Endothelial cell of hepatic sinusoid (primary cell): ENCODE data around the gene RAD18.

ENCODE experiments used
- in situ Hi-C: cut with HindIII; loops from 2 replicates; pipeline ENCODE4 v1.10.0; 2017; ENCODE audit warnings: low sequenced_read_pairs

The RAD18 gene

DNA sequence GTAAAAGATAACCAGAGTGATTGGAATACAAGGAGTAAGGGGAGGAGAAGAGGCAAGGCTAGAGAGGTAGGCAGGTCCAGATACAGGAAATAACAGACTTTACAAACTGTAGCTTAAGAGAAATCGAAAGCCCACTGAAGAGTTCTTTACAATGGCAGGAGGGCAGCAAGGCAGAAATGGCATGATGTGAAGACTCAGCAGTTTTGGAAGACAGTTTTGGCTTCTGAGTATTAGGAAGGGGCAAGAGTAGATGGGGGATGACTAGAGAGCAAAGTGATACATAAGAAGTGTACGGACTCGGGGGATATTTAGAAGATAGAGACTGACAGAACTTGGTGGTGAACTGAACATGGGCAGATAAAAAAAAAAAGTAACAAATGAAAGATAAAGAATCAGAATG lies 54.1 kb downstream of the RAD18 start:
- in situ Hi-C loops: no loop called here

- in situ Hi-C loops: loop anchor here (5.0 kb wide), 1 partner anchor 59 kb away; the partner anchor contains the start of gene RAD18
Observed at GRCh38 chr3:8903191-8903590, 60.1 kb downstream of the RAD18 start.

DNA sequence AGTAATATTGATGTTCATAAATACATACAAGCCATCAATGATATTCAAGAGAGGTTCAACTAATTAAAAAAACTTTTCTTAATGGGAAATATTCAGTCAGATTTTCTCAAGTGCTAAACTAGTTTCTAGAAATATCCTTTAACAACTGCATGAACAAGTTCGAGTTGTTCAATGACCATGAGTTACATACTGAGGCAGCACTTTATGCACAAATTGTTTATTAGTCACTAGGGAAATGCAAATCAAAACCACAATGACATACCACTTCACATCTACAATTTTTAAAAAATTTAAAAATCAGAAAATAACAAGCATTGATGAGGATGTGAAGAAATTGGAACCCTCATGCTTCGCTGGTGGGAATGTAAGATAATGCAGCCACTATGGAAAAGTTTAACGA lies 62.4 kb downstream of the RAD18 start:
- in situ Hi-C loops: loop anchor here (5.0 kb wide), 1 partner anchor 61 kb away; the partner anchor contains the start of gene RAD18

DNA sequence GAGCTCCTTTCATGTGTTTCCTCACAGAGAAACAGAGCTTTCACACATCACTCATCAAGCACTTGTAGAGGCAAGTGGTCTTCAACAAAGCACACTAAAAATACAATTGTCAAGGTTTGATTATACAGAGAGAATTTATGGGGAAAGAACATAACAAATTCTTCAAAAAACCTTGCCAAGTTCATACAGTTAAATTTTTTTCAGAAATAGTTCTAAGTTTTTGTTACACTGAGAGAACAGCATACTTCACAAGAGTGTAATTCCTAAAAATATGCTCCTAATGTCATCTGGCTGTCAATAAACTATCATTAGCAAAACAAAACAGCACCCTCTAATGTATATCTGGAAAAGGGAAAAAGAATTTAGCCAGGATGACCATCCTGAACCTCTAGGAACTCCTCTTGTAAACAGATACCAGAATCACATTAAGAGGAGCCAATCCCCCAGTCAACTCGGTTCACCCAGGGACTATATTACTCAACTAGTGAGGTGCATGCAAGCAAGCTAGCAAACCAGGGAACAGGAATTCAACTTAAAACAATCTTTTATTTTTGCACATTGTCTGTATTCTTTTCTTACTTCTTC lies 63.3 kb downstream of the RAD18 start:
- in situ Hi-C loops: loop anchor here (5.0 kb wide), 1 partner anchor 62 kb away; the partner anchor contains the start of gene RAD18

DNA sequence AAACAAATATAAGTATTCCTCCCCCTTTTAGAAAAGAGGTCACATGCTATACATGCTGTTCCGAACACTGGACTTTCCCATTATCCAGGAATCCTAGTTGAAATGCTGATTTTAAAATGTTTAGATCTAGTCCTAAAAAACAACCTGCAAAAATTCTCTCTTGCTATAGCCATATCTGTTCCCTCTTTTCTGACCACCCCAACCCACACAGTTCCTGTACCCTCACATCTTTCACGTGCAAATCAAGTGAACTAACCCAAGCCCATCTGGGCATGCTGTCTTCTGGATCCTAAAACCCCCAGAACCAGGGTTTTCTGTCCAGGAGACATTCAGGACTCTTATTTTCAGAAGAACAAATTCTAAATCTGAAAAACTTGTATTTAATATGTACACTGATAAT lies 67.4 kb downstream of the RAD18 start:
- in situ Hi-C loops: no loop called here

DNA sequence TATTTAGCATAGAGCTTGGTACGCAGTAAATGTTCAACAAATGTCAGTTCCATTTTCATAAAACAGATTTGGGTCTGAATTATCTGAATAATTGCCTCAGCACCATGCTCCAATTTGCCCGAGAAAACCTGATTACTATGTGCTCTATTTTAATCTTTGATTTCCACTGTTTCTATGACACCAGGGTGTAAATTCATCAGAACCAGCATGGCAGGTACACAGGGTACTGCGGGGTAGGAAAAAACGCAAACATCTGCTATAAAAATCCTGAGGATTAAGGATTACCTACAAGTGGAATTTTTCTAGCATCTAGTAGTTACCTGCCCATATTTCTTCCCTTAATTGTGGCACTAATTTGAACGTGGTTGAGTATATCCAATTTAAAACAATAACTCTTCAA lies 70.3 kb downstream of the RAD18 start:
- in situ Hi-C loops: no loop called here

DNA sequence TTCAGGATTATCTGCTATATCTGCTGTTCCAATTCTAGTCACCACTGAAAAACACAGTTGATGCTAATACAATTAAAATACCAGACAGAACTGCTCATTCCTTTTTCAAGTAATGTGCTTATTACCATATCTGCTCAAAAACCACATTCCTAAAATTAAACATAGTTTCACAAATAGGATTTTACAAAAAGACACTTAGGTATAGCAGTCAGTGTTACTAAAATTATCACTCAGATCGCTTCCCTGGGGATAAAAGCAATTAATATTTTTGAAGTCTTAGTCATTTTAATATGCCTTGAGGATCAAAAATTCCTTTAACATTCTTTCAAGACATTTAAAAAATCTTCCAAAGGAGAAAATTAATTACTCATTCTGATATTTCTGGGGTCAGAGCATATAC lies 71.5 kb downstream of the RAD18 start:
- in situ Hi-C loops: no loop called here

DNA sequence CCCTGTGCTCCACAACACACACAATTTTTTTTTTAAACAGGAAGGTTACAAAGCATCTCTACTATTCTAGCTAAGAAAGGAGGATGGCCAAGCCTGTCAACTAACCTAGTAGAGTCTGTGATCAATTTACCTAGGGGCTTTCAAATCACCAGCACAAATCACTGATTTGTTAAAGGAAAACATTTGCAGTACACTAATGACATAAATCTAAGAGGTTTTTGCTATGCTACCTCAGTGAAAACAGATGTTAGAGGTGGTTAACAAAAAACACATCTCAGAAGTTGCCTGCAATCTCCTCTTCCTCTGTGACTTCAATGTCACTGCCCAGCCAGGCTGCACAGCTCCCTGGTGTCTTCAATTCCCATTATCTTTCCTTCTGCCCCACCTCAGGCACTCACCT lies 72.0 kb downstream of the RAD18 start:
- in situ Hi-C loops: no loop called here

DNA sequence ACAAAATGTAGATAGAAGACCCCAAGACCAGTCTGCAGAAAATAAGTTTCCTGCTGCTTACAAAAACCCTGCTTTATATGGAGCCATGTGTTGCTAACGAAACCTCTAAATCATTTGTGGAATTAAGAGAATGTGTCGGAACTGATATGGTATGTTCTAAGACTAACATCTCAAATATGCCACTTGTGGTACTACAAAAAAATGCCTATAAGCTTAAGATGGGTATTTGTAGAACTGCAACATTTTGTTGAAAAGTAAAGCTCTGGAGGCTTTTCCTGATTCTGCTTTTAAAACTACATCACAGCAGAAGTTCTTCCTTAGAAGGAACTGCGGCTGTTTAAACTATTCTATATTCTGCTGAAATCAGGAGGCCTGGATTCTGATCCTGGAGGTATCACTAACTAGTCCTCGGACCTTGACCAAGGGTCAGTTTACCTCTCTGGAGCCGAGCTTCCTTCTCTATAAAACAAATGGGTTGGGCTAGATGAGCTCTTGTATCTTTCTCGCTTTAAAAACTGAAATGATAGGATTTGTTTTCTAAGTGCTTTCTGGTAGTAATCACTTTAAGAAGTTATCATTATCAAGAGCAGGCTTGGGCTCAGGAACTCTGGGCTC lies 74.9 kb downstream of the RAD18 start:
- in situ Hi-C loops: no loop called here

DNA sequence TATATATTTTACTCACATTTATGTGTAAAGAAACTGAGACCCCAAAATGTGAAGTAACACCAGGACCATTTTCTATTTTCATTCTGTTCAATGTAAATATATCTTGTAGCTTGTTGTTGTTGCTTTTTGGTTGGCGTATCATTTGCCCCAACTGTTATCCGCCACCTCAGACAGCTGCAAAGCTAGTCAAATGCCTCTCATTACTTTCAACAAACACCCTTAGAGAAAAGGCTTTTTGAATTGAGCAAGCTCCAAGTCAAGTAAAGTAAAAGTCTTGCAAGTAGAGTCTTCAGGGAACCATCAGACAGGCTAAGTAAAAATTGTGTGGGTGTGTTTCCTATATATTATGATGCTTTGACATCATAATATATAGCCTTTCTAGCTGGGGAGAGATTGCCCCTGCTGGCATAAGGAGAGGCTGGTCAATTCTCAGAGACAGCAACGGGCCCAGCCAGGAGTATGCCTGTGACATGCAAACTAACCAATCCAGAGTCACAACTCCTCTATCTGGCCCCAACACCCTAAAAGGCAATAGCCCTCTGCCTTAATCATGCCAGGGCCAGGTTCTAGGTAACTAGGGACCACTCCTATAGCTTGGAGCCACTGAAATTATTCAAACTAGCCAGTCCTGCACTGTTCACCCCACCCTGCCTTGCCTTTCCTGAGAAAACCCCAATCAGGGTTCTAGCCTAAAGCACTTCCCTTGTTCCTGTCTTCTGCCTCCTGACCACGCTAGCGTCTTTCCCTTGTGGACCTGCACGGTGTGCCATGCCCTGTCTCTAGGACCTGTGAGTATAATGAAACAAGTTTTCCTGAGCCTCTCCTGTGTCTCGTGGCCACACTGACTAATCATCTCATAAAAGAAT lies 75.6 kb downstream of the RAD18 start:
- in situ Hi-C loops: no loop called here

DNA sequence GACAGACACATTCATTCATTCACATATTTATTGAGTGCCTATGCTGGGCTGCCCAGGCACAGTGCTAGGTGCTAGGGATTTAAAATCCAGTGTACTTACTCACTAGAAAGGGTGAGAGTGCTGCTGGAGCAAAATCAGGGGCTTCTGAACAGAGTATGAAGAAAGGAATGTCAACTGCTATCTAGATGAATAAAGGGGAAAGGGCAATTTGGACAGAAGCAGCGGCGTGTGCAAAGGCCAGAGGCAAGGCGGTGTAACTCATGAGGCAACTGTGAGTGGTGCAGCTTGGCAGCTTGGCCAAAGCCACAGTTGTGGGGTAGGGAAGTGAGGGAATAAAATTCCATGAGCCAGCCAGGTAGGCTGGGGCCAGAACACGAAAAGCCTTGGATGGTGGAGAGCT lies 76.7 kb downstream of the RAD18 start:
- in situ Hi-C loops: no loop called here

DNA sequence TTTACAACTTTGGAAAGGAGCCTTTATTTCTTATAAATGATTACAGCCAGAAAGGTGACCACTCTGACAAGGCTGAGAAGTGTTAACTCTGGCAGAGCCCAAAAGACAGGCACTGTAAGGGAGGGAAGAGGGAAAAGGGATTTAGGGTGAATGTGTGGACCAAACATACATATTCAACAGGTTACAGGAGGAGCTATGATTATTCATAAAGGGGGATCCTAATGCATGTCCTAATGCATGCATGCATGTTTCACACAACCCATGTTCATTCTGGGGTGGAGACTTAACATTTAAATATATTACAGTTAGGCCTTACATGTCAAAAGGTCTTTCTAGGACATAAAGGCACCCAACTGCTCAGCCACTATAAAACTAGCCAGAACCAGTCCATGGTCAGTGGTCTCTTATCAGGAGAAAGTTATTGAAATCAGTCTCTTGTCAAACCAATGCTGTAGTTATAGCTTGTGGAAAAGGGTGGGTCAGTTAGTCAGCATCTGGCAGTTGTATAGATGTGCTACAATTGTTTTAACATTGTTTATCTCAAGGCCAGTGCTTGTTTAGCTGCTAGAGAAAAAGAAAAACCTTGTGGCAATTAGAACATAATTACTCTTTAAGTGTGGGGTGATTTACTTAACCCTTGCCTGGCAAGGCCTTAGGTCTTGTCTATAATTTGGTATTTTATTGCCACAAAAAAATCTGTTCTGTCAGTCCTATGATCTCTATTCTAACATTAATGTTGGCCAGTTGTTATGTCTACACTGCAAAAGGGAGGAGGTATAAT lies 77.5 kb downstream of the RAD18 start:
- in situ Hi-C loops: no loop called here

- in situ Hi-C loops: no loop called here
Observed at GRCh38 chr3:8884630-8885290, 78.5 kb downstream of the RAD18 start.

DNA sequence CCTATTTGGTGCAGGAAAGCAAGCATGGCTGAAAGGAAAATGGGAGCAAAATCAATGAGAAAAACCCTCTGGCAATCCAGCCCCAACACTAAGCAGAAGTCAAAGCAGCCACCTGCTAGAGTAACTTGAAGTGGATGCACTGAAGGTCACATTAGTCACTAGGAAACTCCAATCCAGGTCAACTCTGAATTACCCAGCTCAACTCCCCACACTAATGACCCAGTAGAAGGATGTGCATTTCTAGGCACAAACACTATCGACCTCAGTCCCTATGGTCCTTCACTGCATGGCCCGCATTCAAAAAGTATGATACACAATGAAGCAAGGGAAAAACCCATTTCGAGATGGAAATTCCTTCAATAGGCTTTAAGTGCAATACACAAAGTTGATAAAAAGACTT lies 80.6 kb downstream of the RAD18 start:
- in situ Hi-C loops: no loop called here

DNA sequence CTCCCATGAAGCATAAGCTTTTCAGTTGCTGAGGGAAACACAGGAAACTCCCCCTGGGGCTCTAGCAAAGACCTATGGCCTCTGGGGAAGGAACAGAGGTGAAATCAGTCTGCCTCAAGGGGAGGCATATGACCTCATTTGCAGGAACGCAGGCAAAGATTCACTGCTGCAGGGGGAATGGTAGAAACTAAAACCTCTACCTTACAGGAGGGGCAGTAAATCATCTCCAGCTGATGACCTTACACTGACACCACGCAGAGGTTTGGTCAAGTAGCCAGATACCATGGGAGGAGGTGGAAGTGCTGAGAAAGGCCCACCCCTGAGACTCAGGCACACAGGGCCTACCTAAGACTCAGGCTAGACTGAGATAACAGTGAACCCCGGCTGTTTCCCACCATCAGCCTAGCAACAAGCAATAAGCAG lies 81.1 kb downstream of the RAD18 start:
- in situ Hi-C loops: no loop called here

DNA sequence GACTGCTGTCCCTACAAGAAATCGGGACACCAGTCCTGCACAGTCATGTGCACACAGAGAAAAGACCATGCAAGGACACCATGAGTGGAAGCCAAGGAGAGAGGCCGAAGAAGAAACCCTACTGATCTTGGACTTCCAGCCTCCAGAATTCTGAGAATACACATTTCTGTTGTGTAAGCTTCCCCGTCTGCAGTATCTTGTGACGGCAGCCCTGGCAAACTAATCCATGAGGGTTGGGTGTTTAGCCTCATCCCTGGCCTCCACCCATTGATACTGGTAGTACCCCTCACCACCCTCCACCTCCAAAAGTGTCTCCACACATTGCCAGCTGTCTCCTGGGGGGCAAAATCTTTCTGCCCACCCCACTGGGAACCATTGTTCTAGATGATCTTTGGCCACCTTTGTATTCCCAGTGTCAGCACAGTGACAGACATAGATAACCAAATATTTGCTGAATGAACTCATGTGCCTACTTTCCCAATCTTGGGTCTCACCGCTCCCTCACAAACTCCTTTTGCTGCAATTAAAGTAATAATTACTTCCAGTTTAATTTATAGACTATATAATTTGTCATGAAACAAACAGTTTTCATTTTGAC lies 83.8 kb downstream of the RAD18 start:
- in situ Hi-C loops: no loop called here

- in situ Hi-C loops: no loop called here
Observed at GRCh38 chr3:8875836-8876235, 87.4 kb downstream of the RAD18 start.

DNA sequence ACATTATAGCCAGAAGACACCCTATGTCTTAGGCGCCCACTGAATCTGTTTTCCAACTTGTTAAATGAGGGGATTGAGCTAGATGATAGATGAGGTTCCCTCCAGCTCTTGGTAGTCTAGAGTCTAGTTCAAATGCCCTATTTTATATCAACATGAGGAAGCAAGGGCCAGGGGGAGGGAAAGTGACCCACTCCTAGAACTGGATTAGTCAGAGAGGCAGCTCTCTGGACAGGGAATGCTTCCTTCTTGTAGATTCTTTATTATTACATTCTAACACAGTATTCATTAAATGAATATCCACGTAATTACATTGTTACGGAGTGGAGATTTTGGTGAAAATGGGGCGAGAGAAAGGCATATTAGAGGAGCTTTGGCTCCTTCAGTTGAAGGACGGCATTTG lies 89.5 kb downstream of the RAD18 start:
- in situ Hi-C loops: no loop called here

DNA sequence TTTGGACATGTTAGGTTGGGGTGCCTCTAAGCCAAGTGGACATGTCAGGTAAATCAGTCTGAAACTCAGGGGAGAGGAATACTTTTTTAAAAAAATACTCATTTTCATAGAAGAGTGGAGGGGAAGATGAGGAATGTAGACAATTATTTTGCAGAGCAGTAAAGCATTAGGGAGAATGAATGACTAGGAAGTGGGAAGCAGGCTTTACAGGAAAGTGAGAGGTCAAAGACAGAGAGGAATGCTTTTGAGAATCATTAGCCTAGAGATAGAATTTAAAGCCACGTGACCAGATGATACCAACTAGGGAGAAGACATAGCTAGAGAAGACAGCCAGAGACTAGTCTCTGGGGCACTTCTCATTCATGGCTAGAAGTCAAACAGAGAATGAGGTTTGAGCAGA lies 91.0 kb downstream of the RAD18 start:
- in situ Hi-C loops: no loop called here

- in situ Hi-C loops: no loop called here
Observed at GRCh38 chr3:8871306-8871705, 92.0 kb downstream of the RAD18 start.
